CD4-positive, alpha-beta T cell (primary cell): ENCODE measurements around the gene XCR1. TPM values are rescaled to one million over a fixed set of nuclear protein-coding genes. Genes with fewer than 3 reads are reported as not detected.

Experiments
- ATAC-seq: fragments of 200-7000 bp; cut with Tn5 transposase; one replicate; pipeline ENCODE4 v1.10.0; 2022; ENCODE audit warnings: mild to moderate bottlenecking; ENCODE audit not compliant: poor library complexity
- CTCF ChIA-PET: fragments of 350-600 bp; sonication (Branson Sonifier 250); formaldehyde crosslinking; loops from one replicate; lab custom pipeline; 2021; ENCODE audit warnings: antibody characterized with exemption, inconsistent platforms; lab: Charles Lee
- POLR2A ChIA-PET: fragments of 350-600 bp; sonication (Branson Sonifier 250); formaldehyde crosslinking; loops from one replicate; lab custom pipeline; 2021; ENCODE audit warnings: antibody characterized with exemption, inconsistent platforms; lab: Charles Lee
- DNase-seq, 14 experiments: peaks; one replicate each; pipeline ENCODE4 v3.0.0-alpha.2; 2013 to 2020; ENCODE audit warnings: mixed read lengths in 2 of 14
- H3K27ac ChIP-seq, 2 donors: one replicate each; pipeline versions ENCODE4 v1.5.1 to v1.7.0; 2013; ENCODE audit warnings: low read length in 2 of 2, low read depth in 1 of 2, mild to moderate bottlenecking in 1 of 2
- H3K27me3 ChIP-seq, 2 experiments: 1 replicate in 1 of 2; 2 replicates in 1 of 2; pipeline versions ENCODE4 v1.6.1 to v1.7.0; 2013; ENCODE audit warnings: low read length in 2 of 2, control low read depth in 1 of 2, mild to moderate bottlenecking in 1 of 2, moderate library complexity in 1 of 2; ENCODE audit not compliant: insufficient read depth in 2 of 2, control insufficient read depth in 1 of 2
- H3K36me3 ChIP-seq: one replicate; pipeline ENCODE4 v1.6.1; 2013; ENCODE audit warnings: low read length, control low read depth; ENCODE audit not compliant: insufficient read depth
- H3K4me1 ChIP-seq: one replicate; pipeline ENCODE4 v1.6.1; 2013; ENCODE audit warnings: low read length, control low read depth; ENCODE audit not compliant: insufficient read depth
- H3K4me3 ChIP-seq: one replicate; pipeline ENCODE4 v1.5.1; 2013; ENCODE audit warnings: mild to moderate bottlenecking, low read length, moderate library complexity
- H3K9me3 ChIP-seq, 2 experiments: 1 replicate in 1 of 2; 2 replicates in 1 of 2; pipeline versions ENCODE4 v1.6.1 to v1.7.0; 2013; ENCODE audit warnings: low read length in 2 of 2, mild to moderate bottlenecking in 2 of 2, control low read depth in 1 of 2, moderate library complexity in 1 of 2; ENCODE audit not compliant: control insufficient read depth in 1 of 2, insufficient read depth in 1 of 2
- H3K27ac Mint-ChIP-seq: one replicate; pipeline ENCODE4 v1.8.0; 2020; ENCODE audit warnings: mixed read lengths
- H3K27me3 Mint-ChIP-seq: one replicate; pipeline ENCODE4 v1.8.0; 2021; ENCODE audit warnings: mixed read lengths
- H3K36me3 Mint-ChIP-seq: one replicate; pipeline ENCODE4 v1.8.0; 2021; ENCODE audit warnings: low read depth, mixed read lengths
- H3K4me1 Mint-ChIP-seq: one replicate; pipeline ENCODE4 v1.8.0; 2021; ENCODE audit warnings: low read depth, mixed read lengths
- H3K4me3 Mint-ChIP-seq: one replicate; pipeline ENCODE4 v1.8.0; 2020; ENCODE audit warnings: mild to moderate bottlenecking, mixed read lengths
- H3K9me3 Mint-ChIP-seq: one replicate; pipeline ENCODE4 v1.8.0; 2020; ENCODE audit warnings: mixed read lengths
- intact Hi-C, 2 experiments: fragments of 100-400 bp; cut with DNase I in 1 of 2; cut with micrococcal nuclease in 1 of 2; formaldehyde crosslinking; loops; one replicate each; pipeline versions ENCODE4 v1.15.1 to v1.9.0; 2023 to 2025; cut with DNase I, micrococcal nuclease
- total RNA-seq, 174 experiments: library from RNA in 2 of 174; stranded (reverse) in 2 of 174; gene quantifications; one replicate each; pipeline ENCODE4 v1.2.3 and lab custom pipeline; 2021 to 2026
- TF ChIP-seq, protein P1 (sequence below): fragments of 200-600 bp; IDR thresholded peaks from one replicate; pipeline ENCODE4 v1.8.0; 2022; ENCODE audit warnings: antibody characterized with exemption, mild to moderate bottlenecking

The XCR1 gene
- total RNA-seq, 2 experiments from 2014 or later, result 0.14 to 0.20 TPM

DNA sequence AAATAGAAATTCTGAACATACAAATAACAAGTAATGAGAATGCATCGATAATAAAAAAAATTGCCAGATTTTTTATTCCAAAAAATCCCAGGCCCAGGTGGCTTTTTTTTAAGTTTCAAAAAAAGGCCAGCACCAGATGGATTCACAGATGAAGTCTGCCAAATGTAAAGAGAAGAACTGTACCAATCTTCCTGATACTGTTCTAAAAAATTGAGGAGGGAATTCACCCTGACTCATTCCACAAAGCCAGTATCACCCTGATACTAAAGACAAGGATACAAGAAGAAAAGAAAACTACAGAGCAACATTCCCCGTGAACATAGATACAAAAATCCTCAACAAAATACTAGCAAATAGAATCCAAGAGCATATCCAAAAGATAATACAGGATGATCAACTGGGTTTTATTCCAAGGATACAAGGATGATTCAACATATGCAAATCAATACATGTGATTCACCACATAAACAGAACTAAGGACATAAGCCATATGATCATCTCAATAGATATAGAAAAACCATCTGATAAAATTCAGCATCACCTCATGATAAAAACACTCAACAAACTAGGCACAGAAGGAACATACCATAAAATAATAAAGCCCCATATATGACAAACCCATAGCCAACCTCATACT lies 44.1 kb upstream of the XCR1 start:
- H3K27ac Mint-ChIP-seq, result peak overlapping the region; percentile 9
- H3K9me3 ChIP-seq, result peaks cover 5 to 8% of the 10 kb centered on the region in 2 experiments

DNA sequence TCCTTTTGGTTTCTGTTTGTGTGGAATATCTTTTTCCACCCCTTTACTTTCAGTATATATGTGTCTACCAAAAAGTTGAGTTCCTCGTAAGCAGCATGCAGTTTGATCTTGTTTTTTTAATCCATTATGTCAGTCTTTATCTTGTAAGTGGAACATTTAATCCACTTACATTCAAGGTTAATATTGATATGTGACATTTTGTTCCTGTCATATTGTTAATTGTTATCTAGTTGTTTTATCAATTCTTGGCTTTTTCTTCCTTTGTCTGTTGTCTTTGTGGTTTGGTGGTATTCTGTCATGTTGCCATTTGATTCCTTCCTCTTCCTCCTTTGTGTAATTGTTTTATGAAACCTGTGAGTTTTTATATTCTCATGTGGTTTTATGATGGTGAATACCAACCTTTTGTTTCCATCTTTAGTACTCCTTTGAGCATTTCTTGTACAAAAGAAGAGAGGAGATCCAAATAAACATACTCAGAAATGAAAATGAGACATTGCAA lies 43.4 kb upstream of the XCR1 start:
- peaks cover 5 to 8% of the 10 kb centered on the region in 2 experiments for H3K9me3 ChIP-seq
- no peaks in the 10 kb centered on the region for H3K36me3 ChIP-seq
- peak overlapping the region in 1 of 2 donors; percentile 20 for H3K27ac ChIP-seq
- ATAC-seq (peak; percentile 10), DNase-seq (peak in 3 of 14 experiments; percentile 48 to 63 (median 51))
- Mint-ChIP-seq H3K4me3 (peak overlapping the region; percentile 0), H3K27ac (peak overlapping the region; percentile 9), H3K9me3 (peaks cover 5% of the 10 kb centered on the region), H3K4me1 (peaks cover 62% of the 10 kb centered on the region), H3K27me3 (no peaks in the 10 kb centered on the region), H3K36me3 (no peaks in the 10 kb centered on the region)
- TF ChIP-seq, protein P1, sequence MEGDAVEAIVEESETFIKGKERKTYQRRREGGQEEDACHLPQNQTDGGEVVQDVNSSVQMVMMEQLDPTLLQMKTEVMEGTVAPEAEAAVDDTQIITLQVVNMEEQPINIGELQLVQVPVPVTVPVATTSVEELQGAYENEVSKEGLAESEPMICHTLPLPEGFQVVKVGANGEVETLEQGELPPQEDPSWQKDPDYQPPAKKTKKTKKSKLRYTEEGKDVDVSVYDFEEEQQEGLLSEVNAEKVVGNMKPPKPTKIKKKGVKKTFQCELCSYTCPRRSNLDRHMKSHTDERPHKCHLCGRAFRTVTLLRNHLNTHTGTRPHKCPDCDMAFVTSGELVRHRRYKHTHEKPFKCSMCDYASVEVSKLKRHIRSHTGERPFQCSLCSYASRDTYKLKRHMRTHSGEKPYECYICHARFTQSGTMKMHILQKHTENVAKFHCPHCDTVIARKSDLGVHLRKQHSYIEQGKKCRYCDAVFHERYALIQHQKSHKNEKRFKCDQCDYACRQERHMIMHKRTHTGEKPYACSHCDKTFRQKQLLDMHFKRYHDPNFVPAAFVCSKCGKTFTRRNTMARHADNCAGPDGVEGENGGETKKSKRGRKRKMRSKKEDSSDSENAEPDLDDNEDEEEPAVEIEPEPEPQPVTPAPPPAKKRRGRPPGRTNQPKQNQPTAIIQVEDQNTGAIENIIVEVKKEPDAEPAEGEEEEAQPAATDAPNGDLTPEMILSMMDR, result no peak
- POLR2A ChIA-PET, result no interaction called here
- CTCF ChIA-PET, result interaction anchor here (4.1 kb wide), 1 partner anchor 8 kb away, joined by 22 read pairs; no protein-coding TSS in a partner anchor
- intact Hi-C loops, result loop anchor here in 1 of 2 experiments (10.0 kb wide), 1 partner anchor 1036 kb away; no protein-coding TSS in a partner anchor
- no peak overlapping the region for H3K4me3 ChIP-seq
- H3K4me1 ChIP-seq, result peaks cover 30% of the 10 kb centered on the region
- no peaks in the 10 kb centered on the region for H3K27me3 ChIP-seq

More for the DNA sequence above, 44.1 kb upstream of the XCR1 start:
- H3K4me3 Mint-ChIP-seq, result peak overlapping the region; percentile 0
- ChIA-PET POLR2A (no interaction called here), CTCF (no interaction called here)
- H3K36me3 Mint-ChIP-seq, result no peaks in the 10 kb centered on the region
- intact Hi-C loops, result loop anchor here in 1 of 2 experiments (10.0 kb wide), 1 partner anchor 1037 kb away; no protein-coding TSS in a partner anchor
- H3K4me3 ChIP-seq, result no peak overlapping the region
- H3K4me1 ChIP-seq, result peaks cover 23% of the 10 kb centered on the region
- peak overlapping the region in 1 of 2 donors; percentile 20 for H3K27ac ChIP-seq
- TF ChIP-seq, protein P1, result no peak
- H3K9me3 Mint-ChIP-seq, result peaks cover 5% of the 10 kb centered on the region
- H3K27me3 ChIP-seq, result no peaks in the 10 kb centered on the region
- no peak for ATAC-seq
- no peaks in the 10 kb centered on the region for H3K27me3 Mint-ChIP-seq
- DNase-seq, result no peak
- no peaks in the 10 kb centered on the region for H3K36me3 ChIP-seq
- H3K4me1 Mint-ChIP-seq, result peaks cover 55% of the 10 kb centered on the region

DNA sequence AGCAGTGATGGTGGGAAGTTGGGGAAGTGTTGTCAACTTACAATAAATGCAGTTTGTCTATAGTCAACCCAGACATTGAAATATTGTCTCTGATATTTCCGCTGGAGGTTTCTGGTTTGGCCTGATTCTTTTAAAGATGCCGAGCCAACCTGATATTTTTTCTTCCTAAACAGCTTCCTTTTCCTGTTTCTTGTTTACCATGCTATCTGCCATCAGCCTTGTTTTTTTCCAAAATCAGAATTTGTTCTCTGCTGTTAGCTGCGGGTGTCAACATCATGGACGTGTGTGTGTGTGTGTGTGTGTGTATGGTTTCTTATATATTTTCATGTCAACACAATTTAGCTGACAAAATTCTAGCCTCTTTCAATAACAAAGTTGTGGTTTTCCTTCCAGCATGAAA lies 41.2 kb upstream of the XCR1 start:
- TF ChIP-seq, protein P1, result no peak
- H3K27me3 ChIP-seq, result no peaks in the 10 kb centered on the region
- no peaks in the 10 kb centered on the region for H3K36me3 ChIP-seq
- ChIA-PET CTCF (interaction anchor here (1.7 to 4.1 kb wide), 2 partner anchors 10 to 130 kb away, joined by 5 to 22 read pairs; no protein-coding TSS in a partner anchor), POLR2A (interaction anchor here (0.6 to 2.9 kb wide), 13 partner anchors 9 to 310 kb away, joined by 3 to 17 read pairs (median 7); partner anchors contain the start of genes CXCR6 and FYCO1)
- DNase-seq, result peak in 5 of 14 experiments; percentile 16 to 78 (median 55)
- no peak overlapping the region for H3K4me3 ChIP-seq
- H3K36me3 Mint-ChIP-seq, result no peaks in the 10 kb centered on the region
- H3K4me1 Mint-ChIP-seq, result peaks cover 77% of the 10 kb centered on the region
- H3K9me3 Mint-ChIP-seq, result peaks cover 5% of the 10 kb centered on the region
- H3K4me1 ChIP-seq, result peaks cover 52% of the 10 kb centered on the region
- no peaks in the 10 kb centered on the region for H3K27me3 Mint-ChIP-seq
- intact Hi-C loops, result no loop called here
- peaks cover 5 to 8% of the 10 kb centered on the region in 2 experiments for H3K9me3 ChIP-seq
- peak overlapping the region; percentile 79 for H3K27ac Mint-ChIP-seq
- peak overlapping the region in 1 of 2 donors; percentile 23 for H3K27ac ChIP-seq
- ATAC-seq, result no peak
- peak overlapping the region; percentile 59 for H3K4me3 Mint-ChIP-seq
